Midbrain (tissue), 1 donor: ENCODE data around the gene BLOC1S3.

ENCODE experiments used
- DNase-seq: peaks from one replicate; lab custom pipeline; 2025; lab: John Stamatoyannopoulos, UW

Gene BLOC1S3, protein sequence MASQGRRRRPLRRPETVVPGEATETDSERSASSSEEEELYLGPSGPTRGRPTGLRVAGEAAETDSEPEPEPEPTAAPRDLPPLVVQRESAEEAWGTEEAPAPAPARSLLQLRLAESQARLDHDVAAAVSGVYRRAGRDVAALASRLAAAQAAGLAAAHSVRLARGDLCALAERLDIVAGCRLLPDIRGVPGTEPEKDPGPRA

DNA sequence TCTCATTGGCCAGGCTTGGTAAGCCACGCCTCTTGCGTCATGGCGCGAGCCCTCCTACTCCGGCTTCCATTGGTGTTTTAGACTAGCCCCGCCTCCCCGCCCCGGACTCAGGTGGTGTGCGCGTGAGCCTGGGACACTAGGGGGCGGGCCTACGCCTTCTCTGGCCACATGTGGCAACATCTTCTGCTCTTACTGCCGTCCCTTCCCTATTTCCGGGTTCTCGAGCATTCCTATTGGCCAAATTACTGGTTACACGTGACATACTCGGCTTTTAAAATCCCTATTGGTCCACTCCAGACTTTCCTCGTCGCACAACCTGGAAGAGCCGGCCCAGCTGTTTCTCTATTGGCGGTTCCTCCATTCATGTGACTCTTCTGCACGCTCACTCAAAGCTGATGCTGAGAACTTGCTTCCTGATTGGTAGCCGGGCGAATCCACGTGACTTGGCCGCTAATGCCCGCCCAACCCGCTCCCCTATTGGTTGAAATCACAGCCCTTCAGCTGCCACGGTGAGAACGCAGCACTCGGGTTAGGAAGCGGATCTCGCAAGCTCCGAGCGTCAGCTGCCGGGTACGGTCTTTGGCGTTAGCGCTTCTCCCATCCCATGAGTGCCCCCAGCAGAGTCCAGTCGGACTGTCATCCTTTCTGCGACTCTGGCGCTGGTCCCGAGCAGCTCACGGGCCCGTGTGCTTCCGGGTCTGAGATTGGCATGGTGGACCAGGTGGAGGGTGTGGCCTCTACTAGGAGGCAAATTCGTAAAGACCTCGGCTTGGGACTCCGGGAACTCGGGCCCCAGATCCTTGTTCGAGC, at the start of gene BLOC1S3:
TSS of gene BLOC1S3 (plus strand) at position 523 of the 810 bp plus-strand sequence. CDS start 513 bp downstream, outside the sequence.
- DNase-seq, result peak; percentile 100

DNA sequence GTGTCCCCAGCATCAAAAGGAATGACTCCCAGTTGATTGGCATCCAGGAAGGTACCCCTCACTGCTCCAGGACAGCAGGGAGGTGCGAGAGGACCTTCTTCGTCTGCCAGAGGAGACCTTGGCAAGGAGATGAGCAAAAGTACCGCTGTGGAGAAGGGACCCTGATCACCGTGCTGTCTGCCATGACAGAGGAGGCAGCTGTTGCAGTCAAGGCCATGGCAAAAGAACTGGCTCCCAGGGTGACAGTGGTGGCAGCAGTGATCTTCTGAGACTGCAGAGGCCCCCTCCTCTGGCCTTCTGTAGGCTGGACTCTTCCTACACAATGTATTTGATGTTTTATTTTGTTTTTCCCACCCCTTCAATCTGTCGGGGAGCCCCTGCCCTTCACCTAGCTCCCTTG, 49.8 kb upstream of the BLOC1S3 start:
- DNase-seq, result no peak

DNA sequence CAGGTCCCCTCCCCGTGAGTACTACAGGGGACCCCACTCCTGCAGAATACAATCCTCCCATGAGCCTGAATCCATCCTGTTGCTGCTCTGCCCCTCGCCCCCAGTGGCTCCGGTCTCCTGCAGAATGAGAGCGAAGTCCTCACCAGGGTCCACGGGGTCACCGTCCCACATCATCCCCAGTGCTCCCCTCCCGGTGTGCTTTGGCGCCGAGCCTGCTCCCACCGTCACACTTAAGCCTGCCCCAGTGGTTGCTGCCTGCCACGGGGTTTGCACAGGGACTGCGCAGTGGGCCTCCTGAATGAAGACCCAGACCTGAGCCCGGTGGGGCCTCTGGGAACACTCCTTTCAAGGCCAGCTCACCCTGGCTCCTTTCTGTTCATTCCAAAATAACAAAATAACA, 48.3 kb upstream of the BLOC1S3 start:
- no peak for DNase-seq

DNA sequence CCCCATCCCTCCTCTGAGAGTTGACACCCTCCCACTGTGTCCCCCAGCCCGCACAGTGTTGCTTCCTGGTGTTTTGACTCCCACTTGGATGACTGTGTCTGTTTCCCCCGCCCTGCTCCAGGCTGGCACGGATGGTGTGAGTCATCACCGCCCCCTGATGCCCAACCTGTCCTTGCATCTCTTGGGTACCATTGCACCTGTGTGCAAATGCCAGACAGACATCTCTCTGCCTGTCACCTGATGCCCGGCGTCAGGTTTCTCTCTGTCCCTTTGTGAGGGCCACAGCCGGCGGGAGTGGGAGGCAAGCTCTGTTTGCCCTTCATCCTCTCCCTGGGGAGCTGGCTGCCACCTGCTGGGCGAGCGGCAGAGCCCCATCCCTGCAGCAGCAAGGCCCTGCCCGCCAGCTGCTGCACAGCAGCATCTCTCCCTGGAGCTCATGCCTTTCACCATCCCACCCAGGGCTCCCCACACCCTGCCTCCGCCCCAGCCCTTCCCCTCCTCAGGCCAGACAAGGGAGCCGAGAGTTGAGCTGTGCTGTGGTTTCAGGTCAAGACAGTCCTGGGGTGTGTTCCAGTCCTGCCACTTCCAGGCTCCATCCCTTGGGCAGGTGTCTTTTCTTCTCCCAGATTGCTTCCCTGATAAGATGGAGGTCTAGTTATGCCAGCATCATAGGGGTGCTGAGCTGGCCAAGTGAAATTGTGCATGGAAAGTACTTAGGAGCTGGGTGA, 47.5 kb upstream of the BLOC1S3 start:
- no peak for DNase-seq

DNA sequence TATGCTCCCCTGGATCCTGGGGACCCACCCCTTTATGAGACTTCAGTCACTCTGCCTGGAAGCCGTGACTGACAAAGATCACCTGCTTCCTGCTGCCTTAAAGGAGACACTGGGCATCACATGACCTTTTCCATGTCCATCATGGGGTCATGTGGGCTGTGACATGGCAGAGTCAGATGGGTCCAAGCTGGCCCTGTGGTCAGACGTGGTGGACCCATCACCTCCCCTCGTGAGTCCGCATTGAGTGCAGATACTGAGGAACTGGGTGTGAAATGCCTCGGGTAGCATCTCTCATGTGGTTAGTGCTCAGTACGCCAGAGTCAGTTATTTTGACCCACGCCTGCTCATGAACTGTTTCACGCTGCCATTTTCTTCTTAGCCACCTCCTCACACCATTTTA, 44.9 kb upstream of the BLOC1S3 start:
- DNase-seq, result no peak

DNA sequence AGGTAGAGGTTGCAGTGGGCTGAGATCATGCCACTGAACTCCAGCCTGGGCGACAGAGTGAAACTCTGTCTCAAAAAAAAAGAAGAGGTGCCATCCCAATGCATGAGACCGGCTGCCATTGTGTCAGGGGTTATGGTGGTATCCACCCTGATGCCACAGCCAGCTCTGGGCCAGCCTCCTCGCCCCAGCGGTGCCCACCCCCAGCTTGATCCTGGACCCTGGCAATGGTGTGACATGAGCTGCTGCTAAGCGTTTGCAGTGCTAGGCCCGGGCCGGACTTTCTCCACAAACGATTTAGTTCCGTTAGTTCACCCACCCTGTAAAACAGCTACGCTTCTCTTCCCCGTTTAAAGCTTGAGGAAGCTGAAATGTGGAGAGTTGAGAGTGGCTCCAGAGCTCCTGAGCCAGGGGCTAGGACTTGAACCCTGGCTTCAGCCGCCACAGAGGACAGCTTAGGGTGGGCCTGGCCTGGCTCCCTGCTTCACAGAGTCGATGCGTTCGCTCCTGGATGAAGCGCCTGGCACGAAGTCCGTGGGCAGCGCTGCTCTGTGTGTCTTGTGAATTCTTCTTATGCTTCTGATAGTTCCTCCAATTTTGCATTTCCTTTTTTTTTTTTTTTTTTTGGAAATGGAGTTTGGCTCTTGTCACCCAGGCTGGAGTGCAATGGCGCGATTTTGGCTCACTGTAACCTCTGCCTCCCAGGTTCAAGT, 43.3 kb upstream of the BLOC1S3 start:
- no peak for DNase-seq

DNA sequence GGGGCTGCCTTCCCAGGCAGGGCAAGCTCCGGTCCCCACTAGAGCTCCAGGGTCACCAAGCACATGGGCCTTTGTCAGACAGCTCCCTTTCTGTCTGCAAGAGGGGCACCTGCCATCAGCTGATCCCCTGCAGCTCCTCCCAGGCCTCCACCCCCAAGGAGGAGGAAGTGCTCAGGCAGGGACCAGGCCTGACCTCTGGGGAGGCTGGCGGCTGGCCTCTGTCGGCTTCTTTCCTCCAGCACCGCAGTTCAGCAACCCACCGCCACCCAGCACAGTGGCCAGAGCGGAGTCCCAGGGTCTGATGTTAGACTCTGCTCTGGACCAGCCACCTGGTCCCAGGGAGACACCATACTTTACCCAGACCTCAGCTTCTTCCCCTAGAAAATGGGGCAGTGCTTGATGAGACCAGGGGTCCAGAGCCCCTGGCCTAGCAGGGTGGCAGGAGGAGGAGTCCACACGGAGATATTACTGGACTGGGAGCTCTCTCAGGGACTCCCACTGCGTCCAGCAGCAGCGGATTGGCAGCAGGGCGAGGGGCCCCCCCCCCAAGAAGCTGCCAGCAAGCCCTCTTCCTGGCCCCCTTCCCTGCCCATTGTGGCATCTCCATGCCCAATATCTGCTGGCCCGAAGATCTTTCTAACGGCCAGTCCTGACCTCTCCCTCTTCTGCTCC, 41.9 kb upstream of the BLOC1S3 start:
- no peak for DNase-seq

DNA sequence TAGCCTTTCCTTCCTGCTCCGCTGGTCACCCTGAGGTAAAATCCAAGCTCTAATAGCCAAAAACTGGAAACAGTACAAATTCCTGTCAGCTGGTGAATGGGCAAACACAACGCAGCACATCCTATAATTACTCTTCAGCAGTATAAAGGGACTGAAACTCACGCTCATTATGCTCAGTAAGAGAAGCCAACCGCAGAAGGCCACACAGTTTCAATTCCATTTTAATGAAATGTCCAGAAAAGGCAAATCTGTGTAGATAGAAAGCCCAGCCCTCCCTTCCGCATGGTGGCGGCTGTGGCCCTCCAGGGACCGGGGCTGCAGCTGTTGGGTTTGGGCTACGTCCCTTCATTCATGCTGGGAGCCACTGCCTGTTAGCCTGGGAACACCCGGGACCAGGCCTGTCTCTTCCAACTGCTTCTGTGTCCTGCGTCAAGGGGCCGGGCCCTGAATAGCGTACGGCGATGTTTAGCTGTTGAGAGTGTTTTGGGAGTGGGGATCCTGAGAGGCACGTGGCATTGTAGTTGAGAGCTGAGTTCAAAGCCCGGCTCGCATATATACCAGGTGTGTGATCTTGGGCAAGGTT, 41.3 kb upstream of the BLOC1S3 start:
- DNase-seq, result no peak

DNA sequence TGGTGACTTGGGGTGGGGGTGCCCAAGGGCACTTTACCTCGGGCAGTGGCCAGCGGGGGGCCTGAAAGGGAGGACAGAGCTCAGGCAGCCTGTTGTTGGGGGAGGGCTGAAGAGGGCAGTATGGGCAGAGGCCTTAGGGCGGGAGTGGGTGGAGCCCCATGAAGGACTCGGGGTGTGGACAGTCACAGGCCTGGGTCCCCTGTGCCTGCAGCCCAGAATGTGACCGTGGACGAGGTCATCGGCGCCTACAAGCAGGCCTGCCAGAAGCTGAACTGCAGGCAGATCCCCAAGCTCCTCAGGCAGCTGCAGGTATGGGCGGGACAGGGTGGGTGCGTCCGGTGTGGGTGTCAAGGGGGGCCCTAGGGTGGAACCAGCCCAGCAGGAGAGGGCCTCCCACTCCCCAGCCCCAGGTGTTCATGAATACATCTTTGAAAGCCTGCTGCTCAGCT, 40.3 kb upstream of the BLOC1S3 start:
- no peak for DNase-seq

DNA sequence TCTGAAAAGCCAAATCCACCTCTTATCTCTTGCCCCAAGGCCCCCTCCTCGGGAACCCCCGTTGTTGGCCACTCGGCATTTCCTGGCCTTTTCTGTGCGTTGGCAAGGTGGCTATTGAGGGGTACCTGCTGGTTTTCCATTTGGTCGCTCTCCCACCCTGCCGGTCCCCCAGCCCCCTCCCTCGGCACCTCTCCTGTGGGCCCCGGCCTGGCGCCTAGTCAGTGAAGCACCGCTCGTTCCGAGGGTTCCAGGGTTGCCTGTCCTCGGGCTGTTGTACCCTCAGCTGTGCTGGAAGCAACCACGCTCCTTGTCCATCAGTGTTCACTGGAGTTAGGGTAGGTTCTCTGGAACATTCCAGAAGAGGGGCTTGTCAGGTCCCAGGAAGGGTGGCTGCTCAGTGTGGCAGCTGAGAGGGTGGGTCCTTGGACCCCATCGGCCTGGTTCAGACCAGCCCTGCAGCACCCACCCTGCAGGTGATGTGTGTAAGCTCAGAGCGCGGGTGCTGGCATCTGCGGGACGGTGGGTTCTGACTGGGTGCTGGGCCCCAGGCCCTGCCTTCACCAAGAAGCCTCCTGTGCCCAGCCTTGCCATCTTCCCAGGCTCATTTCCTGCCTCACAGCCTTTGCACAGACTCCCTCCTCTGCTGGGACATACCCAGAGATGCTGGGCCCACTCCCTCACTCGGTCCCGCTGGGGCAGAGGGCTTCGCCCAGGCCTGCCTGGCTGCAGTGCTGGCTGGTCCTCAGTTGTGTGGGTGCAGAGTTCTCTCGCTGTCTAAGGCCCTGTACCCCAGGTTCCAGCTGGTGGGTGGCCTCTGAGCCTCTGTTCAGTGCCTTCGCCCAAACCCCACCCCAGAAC, 39.1 kb upstream of the BLOC1S3 start:
- DNase-seq, result no peak

DNA sequence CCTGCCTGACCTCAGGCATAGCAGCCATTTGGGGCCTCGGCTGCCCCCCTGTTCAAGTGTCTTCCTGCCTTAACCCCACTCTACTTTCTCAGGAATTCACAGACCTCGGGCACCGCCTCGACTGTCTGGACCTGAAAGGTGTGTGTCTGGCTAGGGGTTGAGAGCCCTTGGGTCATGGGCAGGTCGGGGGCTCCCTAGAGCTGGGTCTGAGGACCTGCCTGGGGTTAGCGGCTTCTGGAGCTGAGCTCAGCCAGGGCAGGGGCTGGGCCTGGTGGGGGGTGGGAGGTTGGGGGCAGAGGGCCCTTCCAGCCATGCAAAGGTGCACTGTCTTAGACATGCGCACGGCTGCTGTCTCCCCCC, 38.5 kb upstream of the BLOC1S3 start:
- DNase-seq, result no peak

DNA sequence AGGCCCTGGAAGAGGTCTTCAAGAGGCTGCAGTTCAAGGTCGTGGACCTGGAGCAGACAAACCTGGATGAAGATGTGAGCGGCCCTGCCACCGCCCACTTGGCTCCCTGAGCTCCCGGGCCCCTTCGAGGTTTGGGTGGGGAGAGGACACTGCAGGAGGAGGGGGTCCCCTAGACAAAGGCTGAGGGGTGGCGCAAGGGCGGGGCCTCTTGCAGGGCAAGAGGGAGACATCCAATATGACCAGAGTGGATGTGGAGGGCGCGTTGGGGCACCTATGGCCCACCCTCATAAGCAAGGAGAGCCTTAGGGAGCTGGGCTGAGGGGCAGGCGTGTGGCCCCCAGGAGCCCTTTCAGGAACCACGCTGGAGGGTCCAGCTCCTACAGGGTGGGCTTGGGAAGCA, 38.1 kb upstream of the BLOC1S3 start:
- DNase-seq, result no peak

DNA sequence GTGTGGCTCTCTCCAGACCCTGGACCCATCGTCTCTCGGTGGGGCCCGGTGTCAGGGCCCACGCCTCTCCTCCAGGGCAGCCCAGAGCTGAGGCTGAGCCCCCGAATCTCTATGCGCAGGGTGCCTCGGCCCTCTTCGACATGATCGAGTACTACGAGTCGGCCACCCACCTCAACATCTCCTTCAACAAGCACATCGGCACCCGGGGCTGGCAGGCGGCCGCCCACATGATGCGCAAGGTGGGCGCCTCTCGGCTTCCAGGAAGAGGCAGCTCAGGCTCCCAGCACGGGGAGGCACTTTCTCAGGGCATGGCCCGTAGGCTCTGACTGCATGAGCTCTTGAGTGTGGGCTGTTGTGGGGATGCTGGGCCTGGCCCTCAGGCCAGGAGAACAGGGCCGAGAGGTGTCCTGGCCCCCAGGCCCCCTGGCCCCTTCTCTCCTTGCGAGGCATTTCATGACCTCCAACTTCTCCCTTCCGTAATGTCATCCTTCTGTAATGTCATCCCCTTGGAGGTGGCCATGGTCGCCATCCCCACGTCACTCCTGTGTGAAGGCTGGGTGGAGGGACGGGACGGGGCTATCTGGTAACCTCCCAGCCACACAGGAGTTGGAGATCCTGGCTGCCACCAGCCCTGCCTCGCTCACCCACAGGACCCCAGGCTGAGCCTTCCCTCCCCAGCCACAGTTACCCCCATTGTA, 37.2 kb upstream of the BLOC1S3 start:
- DNase-seq, result no peak

DNA sequence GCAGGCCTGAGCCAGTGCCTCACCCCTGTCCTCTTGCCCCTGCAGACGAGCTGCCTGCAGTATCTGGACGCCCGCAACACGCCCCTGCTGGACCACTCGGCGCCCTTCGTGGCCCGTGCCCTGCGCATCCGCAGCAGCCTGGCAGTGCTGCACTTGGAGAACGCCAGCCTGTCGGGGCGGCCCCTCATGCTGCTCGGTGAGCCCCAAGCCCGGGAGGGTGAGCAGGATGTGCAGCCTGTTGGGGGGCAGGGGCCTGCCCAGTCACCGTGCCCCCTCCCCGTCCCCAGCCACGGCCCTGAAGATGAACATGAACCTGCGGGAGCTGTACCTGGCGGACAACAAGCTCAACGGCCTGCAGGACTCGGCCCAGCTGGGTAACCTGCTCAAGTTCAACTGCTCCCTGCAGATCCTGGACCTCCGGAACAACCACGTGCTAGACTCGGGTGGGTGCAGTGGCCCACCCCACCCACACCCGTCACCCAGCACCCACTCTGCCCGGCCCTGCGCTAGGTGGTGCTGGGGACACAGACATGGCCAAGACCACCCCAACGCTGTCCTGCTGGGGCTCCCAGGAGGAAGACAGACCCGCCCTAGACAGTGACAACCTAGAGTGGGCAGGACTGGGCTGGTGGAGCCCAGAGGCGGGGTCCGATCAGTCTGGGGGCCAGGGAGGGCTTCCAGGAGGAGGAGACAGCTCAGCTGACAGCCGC, 36.4 kb upstream of the BLOC1S3 start:
- DNase-seq, result no peak

DNA sequence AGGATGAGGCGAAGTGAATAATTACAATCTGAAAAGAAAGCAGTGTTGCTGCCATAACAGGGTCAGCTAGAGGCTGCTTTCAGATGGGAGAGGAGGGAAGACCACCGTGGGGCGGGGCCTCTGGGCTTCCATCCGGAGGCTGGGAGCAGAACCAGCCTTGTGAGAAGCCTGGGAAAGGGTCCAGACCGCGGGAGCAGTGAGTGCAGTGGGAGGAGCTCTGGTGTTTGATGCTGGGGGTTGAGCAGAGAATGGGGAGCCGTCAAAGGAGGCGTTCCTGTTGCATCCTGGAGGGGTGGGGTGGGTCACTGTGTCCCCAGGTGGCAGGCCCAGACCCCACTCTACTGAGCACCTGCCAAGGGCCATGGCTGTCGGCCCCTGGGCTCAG, 35.9 kb upstream of the BLOC1S3 start:
- no peak for DNase-seq

DNA sequence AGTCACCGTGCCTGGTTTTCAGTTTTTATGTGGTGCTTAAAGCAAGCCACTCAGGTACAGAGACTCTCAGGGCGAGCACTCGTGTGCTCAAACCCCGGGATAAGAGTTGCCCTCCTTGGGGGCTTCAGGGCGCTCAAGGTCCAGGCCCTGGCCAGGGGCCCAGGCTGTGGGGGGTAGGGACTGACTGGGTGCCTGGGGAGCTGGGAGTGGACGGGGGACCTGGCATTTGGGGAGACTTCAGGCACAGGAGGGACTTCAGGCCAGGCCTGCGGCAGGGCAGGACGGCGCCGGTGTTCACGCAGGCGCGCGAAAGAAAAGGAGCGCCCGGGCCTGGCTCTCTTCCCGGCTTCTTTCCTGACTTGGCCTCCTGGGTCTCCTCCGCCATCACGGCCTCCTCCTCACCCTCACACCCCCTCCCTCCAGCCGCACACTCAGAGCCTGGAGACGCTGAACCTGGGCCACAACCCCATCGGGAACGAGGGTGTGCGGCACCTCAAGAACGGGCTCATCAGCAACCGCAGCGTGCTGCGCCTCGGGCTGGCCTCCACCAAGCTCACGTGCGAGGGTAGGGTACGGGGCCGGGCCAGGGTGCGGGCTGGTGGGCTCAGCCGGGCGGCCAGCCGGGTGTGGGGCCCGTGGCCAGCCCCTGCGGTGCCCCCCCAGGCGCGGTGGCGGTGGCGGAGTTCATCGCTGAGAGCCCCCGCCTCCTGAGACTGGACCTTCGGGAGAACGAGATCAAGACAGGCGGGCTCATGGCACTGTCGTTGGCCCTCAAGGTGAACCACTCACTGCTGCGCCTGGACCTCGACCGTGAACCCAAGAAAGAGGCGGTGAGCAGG, 33.9 kb upstream of the BLOC1S3 start:
- DNase-seq, result no peak

DNA sequence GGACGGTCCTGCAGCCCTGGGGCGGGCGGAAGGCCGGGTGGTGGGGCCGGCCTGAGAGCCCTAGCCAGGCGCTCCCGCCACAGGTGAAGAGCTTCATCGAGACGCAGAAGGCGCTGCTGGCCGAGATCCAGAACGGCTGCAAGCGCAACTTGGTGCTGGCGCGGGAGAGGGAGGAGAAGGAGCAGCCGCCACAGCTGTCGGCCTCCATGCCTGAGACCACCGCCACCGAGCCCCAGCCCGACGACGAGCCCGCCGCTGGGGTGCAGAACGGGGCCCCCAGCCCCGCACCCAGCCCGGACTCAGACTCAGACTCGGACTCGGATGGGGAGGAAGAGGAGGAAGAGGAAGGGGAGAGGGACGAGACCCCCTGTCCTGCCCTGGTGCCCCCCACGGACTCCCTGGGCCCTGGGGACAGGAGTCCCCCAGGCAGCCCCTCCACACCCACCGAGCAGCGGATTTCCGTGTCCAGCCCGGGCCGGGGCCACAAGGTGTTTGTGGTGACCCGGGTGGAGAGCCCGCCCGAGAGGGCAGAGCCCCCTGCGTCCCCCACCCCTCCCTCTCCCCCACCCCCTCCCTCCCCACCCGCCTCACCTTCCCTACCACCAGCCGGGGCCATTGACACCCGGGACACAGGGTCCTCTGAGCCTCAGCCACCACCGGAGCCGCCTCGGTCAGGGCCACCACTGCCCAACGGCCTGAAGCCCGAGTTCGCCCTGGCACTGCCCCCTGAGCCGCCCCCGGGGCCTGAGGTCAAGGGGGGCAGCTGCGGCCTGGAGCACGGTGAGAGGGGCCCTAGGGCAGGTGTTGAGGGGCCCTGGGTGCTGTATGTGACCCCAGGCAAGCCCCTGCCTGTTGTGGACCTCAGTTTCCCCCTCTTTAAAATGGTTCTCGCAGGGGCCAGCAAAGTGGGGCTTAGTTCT, 33.1 kb upstream of the BLOC1S3 start:
- DNase-seq, result no peak
